Measurements from ENCODE around the gene TIMM13. TPM values are rescaled to one million over a fixed set of nuclear protein-coding genes. Genes with fewer than 3 reads are reported as not detected.
"Not testable (repeated sequence)": the region's sequence is repeated elsewhere in the genome, so short reads cannot be mapped to it uniquely, and the experiment has no call there.

Gene TIMM13
- polyA plus RNA-seq, 1 donor = 91.2 TPM

- Histone ChIP-seq H3K4me1 (ENCODE audit: control insufficient read depth, insufficient read depth, low read length) (peaks cover 11% of the 10 kb centered on the region), H3K4me3 (ENCODE audit: low read length) (no peak overlapping the region), H3K27me3 (ENCODE audit: control insufficient read depth, insufficient read depth, low read length) (no peaks in the 10 kb centered on the region), H3K36me3 (ENCODE audit: control insufficient read depth, insufficient read depth, low read length) (no peaks in the 10 kb centered on the region), H3K9me3 (ENCODE audit: control insufficient read depth, low read depth, low read length) (no peaks in the 10 kb centered on the region), H3K27ac (ENCODE audit: low read length) (peak overlapping the region; percentile 67)
- WGBS (ENCODE audit: insufficient coverage, low lambda C conversion rate) = 63% methylated on average over 6 of the region's 27 CpGs
- peak; percentile 85 to 92 for DNase-seq
These were observed 32.7 kb downstream of the TIMM13 start for GRCh38 chr19:2394442-2395292.

DNA sequence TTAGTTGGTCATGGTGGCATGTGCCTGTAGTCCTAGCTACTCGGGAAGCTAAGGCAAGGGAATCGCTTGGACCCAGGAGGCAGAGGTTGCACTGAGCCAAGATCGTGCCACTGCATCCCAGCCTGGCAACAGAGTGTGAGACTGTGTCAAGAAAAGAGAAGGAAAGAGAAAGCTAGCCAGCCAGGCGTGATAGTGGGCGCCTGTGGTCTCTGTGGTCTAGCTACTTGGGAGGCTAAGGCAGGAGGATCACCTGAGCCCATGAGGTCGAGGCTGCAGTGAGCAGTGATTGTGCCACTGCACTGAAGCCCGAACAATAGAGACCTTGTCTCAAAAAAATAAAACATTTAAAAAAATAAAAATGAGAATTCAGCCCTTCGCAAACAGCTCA, 33.3 kb downstream of the TIMM13 start:
- no peaks in the 10 kb centered on the region for H3K27me3 ChIP-seq (ENCODE audit: control insufficient read depth, insufficient read depth, low read length)
- no peak for DNase-seq
- H3K4me3 ChIP-seq (ENCODE audit: low read length) = no peak overlapping the region
- H3K9me3 ChIP-seq (ENCODE audit: control insufficient read depth, low read depth, low read length) = no peaks in the 10 kb centered on the region
- no peaks in the 10 kb centered on the region for H3K36me3 ChIP-seq (ENCODE audit: control insufficient read depth, insufficient read depth, low read length)
- WGBS (ENCODE audit: insufficient coverage, low lambda C conversion rate) = 92% methylated on average over 2 of the region's 8 CpGs
- H3K4me1 ChIP-seq (ENCODE audit: control insufficient read depth, insufficient read depth, low read length) = peaks cover 11% of the 10 kb centered on the region
- no peak overlapping the region for H3K27ac ChIP-seq (ENCODE audit: low read length)

DNA sequence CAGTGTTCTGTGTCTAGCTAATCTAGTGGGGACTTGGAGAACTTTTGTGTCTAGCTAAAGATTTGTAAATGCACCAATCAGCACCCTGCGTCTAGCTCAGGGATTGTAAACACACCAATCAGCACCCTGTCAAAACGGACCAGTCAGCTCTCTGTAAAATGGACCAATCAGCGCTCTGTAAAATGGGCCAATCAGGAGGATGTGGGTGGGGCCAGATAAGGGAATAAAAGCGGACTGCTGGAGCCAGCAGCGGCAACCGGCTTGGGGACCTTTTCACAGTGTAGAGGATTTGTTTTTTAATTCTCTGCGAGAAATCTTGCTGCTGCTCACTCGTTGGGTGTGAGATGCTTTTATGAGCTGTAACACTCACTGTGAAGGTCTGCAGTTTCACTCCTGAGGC, 34.5 kb downstream of the TIMM13 start:
- H3K4me3 ChIP-seq (ENCODE audit: low read length); H3K9me3 ChIP-seq (ENCODE audit: control insufficient read depth, low read depth, low read length); DNase-seq; H3K27me3 ChIP-seq (ENCODE audit: control insufficient read depth, insufficient read depth, low read length); H3K27ac ChIP-seq (ENCODE audit: low read length); H3K36me3 ChIP-seq (ENCODE audit: control insufficient read depth, insufficient read depth, low read length): not testable (repeated sequence)
- H3K4me1 ChIP-seq (ENCODE audit: control insufficient read depth, insufficient read depth, low read length) = peaks cover 11% of the 10 kb centered on the region
- no CpG with 5 or more reads among the region's 8 CpGs for WGBS (ENCODE audit: insufficient coverage, low lambda C conversion rate)

GRCh38 chr19:2392366-2392765, 35.0 kb downstream of the TIMM13 start:
- H3K4me3 ChIP-seq (ENCODE audit: low read length) = no peak overlapping the region
- no peaks in the 10 kb centered on the region for H3K9me3 ChIP-seq (ENCODE audit: control insufficient read depth, low read depth, low read length)
- H3K36me3 ChIP-seq (ENCODE audit: control insufficient read depth, insufficient read depth, low read length) = no peaks in the 10 kb centered on the region
- H3K27me3 ChIP-seq (ENCODE audit: control insufficient read depth, insufficient read depth, low read length) = no peaks in the 10 kb centered on the region
- H3K27ac ChIP-seq (ENCODE audit: low read length) = no peak overlapping the region
- DNase-seq = no peak
- peaks cover 11% of the 10 kb centered on the region for H3K4me1 ChIP-seq (ENCODE audit: control insufficient read depth, insufficient read depth, low read length)
- WGBS (ENCODE audit: insufficient coverage, low lambda C conversion rate) = 58% methylated on average over 4 of the region's 7 CpGs

DNA sequence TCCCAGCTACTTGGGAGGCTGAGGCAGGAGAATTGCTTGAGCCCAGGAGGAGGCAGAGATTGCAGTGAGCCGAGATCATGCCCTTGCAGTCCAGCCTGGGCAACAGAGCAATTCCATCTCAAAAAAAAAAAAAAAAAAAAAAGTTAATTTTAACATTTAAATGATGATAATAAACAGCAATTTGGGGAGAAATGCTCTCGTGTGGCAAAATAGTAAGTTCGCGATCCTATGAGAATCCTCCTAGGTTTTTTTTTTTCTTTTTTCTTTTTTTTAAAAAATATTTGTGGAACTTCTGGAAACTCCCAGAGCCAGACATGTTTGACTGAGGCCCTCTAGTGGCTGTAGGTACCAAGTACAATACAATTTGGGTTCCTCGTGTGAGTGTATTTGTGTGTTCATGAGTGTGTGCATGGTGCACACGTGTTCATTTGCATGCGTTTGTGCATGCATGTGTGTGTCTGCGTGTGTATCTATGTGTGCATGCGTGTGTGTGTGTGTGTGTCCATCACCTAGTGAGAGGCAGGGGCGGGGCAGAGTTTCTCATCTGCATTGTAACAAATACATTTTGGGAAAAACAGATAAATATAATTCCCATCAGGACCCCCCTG, 36.2 kb downstream of the TIMM13 start:
- no peaks in the 10 kb centered on the region for H3K27me3 ChIP-seq (ENCODE audit: control insufficient read depth, insufficient read depth, low read length)
- H3K4me1 ChIP-seq (ENCODE audit: control insufficient read depth, insufficient read depth, low read length) = peaks cover 11% of the 10 kb centered on the region
- H3K27ac ChIP-seq (ENCODE audit: low read length) = no peak overlapping the region
- no peaks in the 10 kb centered on the region for H3K36me3 ChIP-seq (ENCODE audit: control insufficient read depth, insufficient read depth, low read length)
- no peak overlapping the region for H3K4me3 ChIP-seq (ENCODE audit: low read length)
- peak; percentile 40 to 50 for DNase-seq
- no peaks in the 10 kb centered on the region for H3K9me3 ChIP-seq (ENCODE audit: control insufficient read depth, low read depth, low read length)
- WGBS (ENCODE audit: insufficient coverage, low lambda C conversion rate) = no CpG with 5 or more reads among the region's 10 CpGs

GRCh38 chr19:2389594-2389993, 37.8 kb downstream of the TIMM13 start:
- peaks cover 5% of the 10 kb centered on the region for H3K4me1 ChIP-seq (ENCODE audit: control insufficient read depth, insufficient read depth, low read length)
- H3K27me3 ChIP-seq (ENCODE audit: control insufficient read depth, insufficient read depth, low read length) = no peaks in the 10 kb centered on the region
- no peaks in the 10 kb centered on the region for H3K9me3 ChIP-seq (ENCODE audit: control insufficient read depth, low read depth, low read length)
- no peaks in the 10 kb centered on the region for H3K36me3 ChIP-seq (ENCODE audit: control insufficient read depth, insufficient read depth, low read length)
- WGBS (ENCODE audit: insufficient coverage, low lambda C conversion rate) = no CpG with 5 or more reads among the region's 21 CpGs
- DNase-seq = no peak
- no peak overlapping the region for H3K4me3 ChIP-seq (ENCODE audit: low read length)
- no peak overlapping the region for H3K27ac ChIP-seq (ENCODE audit: low read length)

DNA sequence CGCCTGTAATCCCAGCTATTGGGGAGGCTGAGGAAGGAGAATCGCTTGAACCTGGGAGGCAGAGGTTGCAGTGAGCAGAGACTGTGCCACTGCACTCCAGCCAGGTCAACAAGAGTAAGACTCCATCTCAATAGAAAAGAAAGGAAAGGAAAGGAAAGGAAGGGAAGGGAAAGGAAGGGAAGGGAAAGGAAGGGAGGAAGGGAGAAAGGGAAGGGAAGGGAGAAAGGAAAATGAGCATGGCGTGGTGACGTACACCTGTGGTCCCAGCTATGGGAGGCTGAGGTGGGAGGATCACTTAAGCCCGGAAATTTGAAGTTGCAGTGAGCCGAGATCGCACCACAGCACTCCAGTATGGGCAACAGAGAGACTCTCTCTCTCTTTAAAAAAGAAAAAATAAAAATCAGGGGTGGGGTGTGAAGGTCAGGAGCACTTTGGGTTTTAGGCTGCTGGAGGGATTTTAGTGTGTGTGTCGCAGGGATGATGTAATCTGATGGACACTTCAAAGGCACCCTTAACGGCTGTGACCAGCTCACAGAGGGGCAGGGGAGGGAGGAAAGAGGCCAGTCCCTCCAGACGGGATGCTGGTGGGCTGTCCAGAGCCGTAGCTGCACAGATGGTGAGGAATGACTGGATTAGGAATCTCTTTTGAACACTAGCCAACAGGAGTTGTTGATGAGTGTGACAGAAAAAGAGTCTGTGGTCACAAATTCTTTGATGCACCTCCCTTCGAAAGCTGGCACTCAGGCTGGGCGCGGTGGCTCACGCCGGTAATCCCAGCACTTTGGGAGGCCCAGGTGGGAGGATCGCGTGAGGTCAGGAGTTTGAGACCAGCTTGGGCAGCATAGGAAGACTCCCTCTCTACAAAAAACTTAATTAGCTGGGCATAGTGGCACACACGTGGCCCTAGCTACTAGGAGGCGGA, 39.8 kb downstream of the TIMM13 start:
- DNase-seq = no peak
- H3K9me3 ChIP-seq (ENCODE audit: control insufficient read depth, low read depth, low read length) = no peaks in the 10 kb centered on the region
- no peaks in the 10 kb centered on the region for H3K36me3 ChIP-seq (ENCODE audit: control insufficient read depth, insufficient read depth, low read length)
- no peaks in the 10 kb centered on the region for H3K4me1 ChIP-seq (ENCODE audit: control insufficient read depth, insufficient read depth, low read length)
- H3K27me3 ChIP-seq (ENCODE audit: control insufficient read depth, insufficient read depth, low read length) = no peaks in the 10 kb centered on the region
- no peak overlapping the region for H3K27ac ChIP-seq (ENCODE audit: low read length)
- no CpG with 5 or more reads among the region's 20 CpGs for WGBS (ENCODE audit: insufficient coverage, low lambda C conversion rate)
- H3K4me3 ChIP-seq (ENCODE audit: low read length) = no peak overlapping the region

GRCh38 chr19:2385053-2385721, 42.2 kb downstream of the TIMM13 start:
- peak; percentile 28 to 68 for DNase-seq
- no CpG with 5 or more reads among the region's 37 CpGs for WGBS (ENCODE audit: insufficient coverage, low lambda C conversion rate)
- Histone ChIP-seq H3K36me3 (ENCODE audit: control insufficient read depth, insufficient read depth, low read length) (no peaks in the 10 kb centered on the region), H3K9me3 (ENCODE audit: control insufficient read depth, low read depth, low read length) (peaks cover 4% of the 10 kb centered on the region), H3K27ac (ENCODE audit: low read length) (no peak overlapping the region), H3K4me1 (ENCODE audit: control insufficient read depth, insufficient read depth, low read length) (no peaks in the 10 kb centered on the region), H3K27me3 (ENCODE audit: control insufficient read depth, insufficient read depth, low read length) (peaks cover 4% of the 10 kb centered on the region), H3K4me3 (ENCODE audit: low read length) (no peak overlapping the region)

DNA sequence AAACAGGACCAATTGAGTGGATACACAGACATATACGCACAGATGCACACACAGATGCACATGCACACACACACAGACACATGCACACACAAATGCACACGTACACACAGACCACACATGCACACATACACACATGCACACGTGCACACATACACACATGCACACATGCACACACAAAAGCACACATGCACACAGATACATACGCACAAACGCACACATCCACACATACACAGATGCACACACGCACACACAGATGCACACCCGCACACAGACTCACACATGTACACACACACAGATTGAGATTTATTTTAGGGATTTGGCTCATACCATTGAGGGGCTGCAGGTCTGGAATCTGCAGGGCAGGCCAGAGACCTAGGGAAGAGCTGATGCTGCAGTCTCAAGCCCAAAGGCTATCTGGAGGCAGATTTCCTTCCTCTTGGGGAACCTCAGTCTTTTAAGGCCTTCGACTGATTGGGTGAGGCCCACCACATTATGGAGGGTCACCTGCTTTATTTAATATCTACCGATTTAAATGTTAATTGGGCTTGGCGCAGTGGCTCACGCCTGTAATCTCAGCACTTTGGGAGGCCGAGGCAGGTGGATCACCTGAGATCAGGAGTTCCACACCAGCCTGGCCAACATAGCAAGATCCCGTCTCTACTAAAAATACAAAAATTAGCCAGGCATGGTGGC, 44.7 kb downstream of the TIMM13 start:
- Histone ChIP-seq H3K36me3 (ENCODE audit: control insufficient read depth, insufficient read depth, low read length) (no peaks in the 10 kb centered on the region), H3K4me3 (ENCODE audit: low read length) (no peak overlapping the region), H3K27ac (ENCODE audit: low read length) (no peak overlapping the region), H3K27me3 (ENCODE audit: control insufficient read depth, insufficient read depth, low read length) (peaks cover 4% of the 10 kb centered on the region), H3K9me3 (ENCODE audit: control insufficient read depth, low read depth, low read length) (peaks cover 9% of the 10 kb centered on the region), H3K4me1 (ENCODE audit: control insufficient read depth, insufficient read depth, low read length) (no peaks in the 10 kb centered on the region)
- no peak for DNase-seq
- 100% methylated on average over 1 of the region's 13 CpGs for WGBS (ENCODE audit: insufficient coverage, low lambda C conversion rate)

All from large intestine (tissue), 3 donors.